Glutamatergic neuron (in vitro differentiated cells): ENCODE measurements around the gene SEC14L1. TPM values are rescaled to one million over a fixed set of nuclear protein-coding genes. Genes with fewer than 3 reads are reported as not detected.

Experiments
- DNase-seq: peaks from one replicate; pipeline ENCODE4 v3.0.0; 2022
- H3K27ac Mint-ChIP-seq: one replicate; pipeline ENCODE4 v1.8.0; 2020; ENCODE audit warnings: mild to moderate bottlenecking, mixed read lengths, inconsistent platforms; ENCODE audit not compliant: unreplicated experiment
- H3K27me3 Mint-ChIP-seq: one replicate; pipeline ENCODE4 v1.8.0; 2020; ENCODE audit warnings: mild to moderate bottlenecking, moderate library complexity, mixed read lengths, inconsistent platforms; ENCODE audit not compliant: unreplicated experiment
- H3K36me3 Mint-ChIP-seq: one replicate; pipeline ENCODE4 v1.8.0; 2020; ENCODE audit warnings: mild to moderate bottlenecking, mixed read lengths, inconsistent platforms; ENCODE audit not compliant: unreplicated experiment
- H3K4me1 Mint-ChIP-seq: one replicate; pipeline ENCODE4 v1.8.0; 2020; ENCODE audit warnings: mild to moderate bottlenecking, low read depth, mixed read lengths, inconsistent platforms; ENCODE audit not compliant: unreplicated experiment
- H3K4me3 Mint-ChIP-seq: one replicate; pipeline ENCODE4 v1.8.0; 2020; ENCODE audit warnings: mild to moderate bottlenecking, mixed read lengths, inconsistent platforms; ENCODE audit not compliant: unreplicated experiment
- H3K9me3 Mint-ChIP-seq: one replicate; pipeline ENCODE4 v1.8.0; 2020; ENCODE audit warnings: mild to moderate bottlenecking, moderate library complexity, mixed read lengths, inconsistent platforms; ENCODE audit not compliant: unreplicated experiment
- CTCF ChIP-seq: fragments of 200-600 bp; sonication (generic); IDR thresholded peaks from one replicate; pipeline ENCODE4 v1.5.0; 2021; ENCODE audit not compliant: partially characterized antibody, unreplicated experiment
- total RNA-seq: library from RNA; stranded (reverse); fragmentation: NEBNext Ultra II Directional; extraction: Animal tissue kit (Norgen Biotek cat#: 25700); gene quantifications from one replicate; pipeline ENCODE4 v1.2.1, GENCODE V29; 2021; ENCODE audit not compliant: unreplicated experiment

The SEC14L1 gene
- total RNA-seq, 1 donor from 2014 or later = 104 TPM

- H3K36me3 Mint-ChIP-seq = no peaks in the 10 kb centered on the region
- no peak overlapping the region for H3K27ac Mint-ChIP-seq
- peaks cover 11% of the 10 kb centered on the region for H3K4me1 Mint-ChIP-seq
- TF ChIP-seq CTCF = no peak
- DNase-seq = no peak
- no peak overlapping the region for H3K4me3 Mint-ChIP-seq
- peaks cover 3% of the 10 kb centered on the region for H3K27me3 Mint-ChIP-seq
- H3K9me3 Mint-ChIP-seq = peaks cover 3% of the 10 kb centered on the region
These were observed 19.9 kb upstream of the SEC14L1 start for GRCh38 chr17:77120868-77121267.

GRCh38 chr17:77124192-77124889 lies 16.4 kb upstream of the SEC14L1 start:
- peaks cover 3% of the 10 kb centered on the region for H3K9me3 Mint-ChIP-seq
- no peak overlapping the region for H3K27ac Mint-ChIP-seq
- no peaks in the 10 kb centered on the region for H3K4me1 Mint-ChIP-seq
- no peaks in the 10 kb centered on the region for H3K27me3 Mint-ChIP-seq
- no peaks in the 10 kb centered on the region for H3K36me3 Mint-ChIP-seq
- DNase-seq = no peak
- no peak for TF ChIP-seq CTCF
- H3K4me3 Mint-ChIP-seq = no peak overlapping the region

GRCh38 chr17:77125432-77125901 lies 15.3 kb upstream of the SEC14L1 start:
- no peak for DNase-seq
- H3K4me1 Mint-ChIP-seq = no peaks in the 10 kb centered on the region
- H3K4me3 Mint-ChIP-seq = no peak overlapping the region
- H3K9me3 Mint-ChIP-seq = peaks cover 3% of the 10 kb centered on the region
- no peaks in the 10 kb centered on the region for H3K36me3 Mint-ChIP-seq
- no peak overlapping the region for H3K27ac Mint-ChIP-seq
- H3K27me3 Mint-ChIP-seq = no peaks in the 10 kb centered on the region
- TF ChIP-seq CTCF = no peak

- Mint-ChIP-seq H3K4me1 (no peaks in the 10 kb centered on the region), H3K27me3 (no peaks in the 10 kb centered on the region), H3K36me3 (no peaks in the 10 kb centered on the region), H3K9me3 (peaks cover 3% of the 10 kb centered on the region), H3K27ac (no peak overlapping the region), H3K4me3 (no peak overlapping the region)
- no peak for DNase-seq
- no peak for TF ChIP-seq CTCF
These were observed 14.2 kb upstream of the SEC14L1 start for GRCh38 chr17:77126519-77126918.

- H3K9me3 Mint-ChIP-seq = no peaks in the 10 kb centered on the region
- H3K36me3 Mint-ChIP-seq = no peaks in the 10 kb centered on the region
- no peaks in the 10 kb centered on the region for H3K27me3 Mint-ChIP-seq
- no peak for TF ChIP-seq CTCF
- H3K27ac Mint-ChIP-seq = no peak overlapping the region
- no peak for DNase-seq
- H3K4me1 Mint-ChIP-seq = no peaks in the 10 kb centered on the region
- no peak overlapping the region for H3K4me3 Mint-ChIP-seq
These were observed 12.9 kb upstream of the SEC14L1 start for GRCh38 chr17:77127735-77128361.
